ENCODE measurements around the gene MFSD12.

Gene MFSD12

GRCh38 chr19:3516675-3517207 lies 40.6 kb downstream of the MFSD12 start:
- H3K27ac ChIP-seq (replicated peaks) = no peak overlapping the region
- no peak overlapping the region for H3K4me3 ChIP-seq (replicated peaks; ENCODE audit: insufficient read depth, low read length)
- H3K27me3 ChIP-seq (ENCODE audit: insufficient read depth, poor library complexity, severe bottlenecking) = no peaks in the 10 kb centered on the region
- no peak for DNase-seq (ENCODE audit: low read depth in 1 of 2, low spot score in 1 of 2)
- TF ChIP-seq REST (IDR thresholded peaks at IDR 0.05; ENCODE audit: insufficient replicate concordance, low read depth) (no peak), SPI1 (IDR thresholded peaks at IDR 0.05; ENCODE audit: borderline replicate concordance, low read depth) (no peak), POLR2AphosphoS5 (IDR thresholded peaks at IDR 0.05; ENCODE audit: low read depth) (no peak), GABPA (IDR thresholded peaks at IDR 0.05; ENCODE audit: low read depth) (no peak)
- TF ChIP-seq, protein P1, sequence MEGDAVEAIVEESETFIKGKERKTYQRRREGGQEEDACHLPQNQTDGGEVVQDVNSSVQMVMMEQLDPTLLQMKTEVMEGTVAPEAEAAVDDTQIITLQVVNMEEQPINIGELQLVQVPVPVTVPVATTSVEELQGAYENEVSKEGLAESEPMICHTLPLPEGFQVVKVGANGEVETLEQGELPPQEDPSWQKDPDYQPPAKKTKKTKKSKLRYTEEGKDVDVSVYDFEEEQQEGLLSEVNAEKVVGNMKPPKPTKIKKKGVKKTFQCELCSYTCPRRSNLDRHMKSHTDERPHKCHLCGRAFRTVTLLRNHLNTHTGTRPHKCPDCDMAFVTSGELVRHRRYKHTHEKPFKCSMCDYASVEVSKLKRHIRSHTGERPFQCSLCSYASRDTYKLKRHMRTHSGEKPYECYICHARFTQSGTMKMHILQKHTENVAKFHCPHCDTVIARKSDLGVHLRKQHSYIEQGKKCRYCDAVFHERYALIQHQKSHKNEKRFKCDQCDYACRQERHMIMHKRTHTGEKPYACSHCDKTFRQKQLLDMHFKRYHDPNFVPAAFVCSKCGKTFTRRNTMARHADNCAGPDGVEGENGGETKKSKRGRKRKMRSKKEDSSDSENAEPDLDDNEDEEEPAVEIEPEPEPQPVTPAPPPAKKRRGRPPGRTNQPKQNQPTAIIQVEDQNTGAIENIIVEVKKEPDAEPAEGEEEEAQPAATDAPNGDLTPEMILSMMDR (IDR thresholded peaks at IDR 0.05; ENCODE audit: insufficient read depth, low read length) = no peak

GRCh38 chr19:3515891-3516422 lies 41.4 kb downstream of the MFSD12 start:
- Histone ChIP-seq H3K4me3 (replicated peaks; ENCODE audit: insufficient read depth, low read length) (no peak overlapping the region), H3K27ac (replicated peaks) (no peak overlapping the region), H3K27me3 (ENCODE audit: insufficient read depth, poor library complexity, severe bottlenecking) (no peaks in the 10 kb centered on the region)
- no peak for DNase-seq (ENCODE audit: low read depth in 1 of 2, low spot score in 1 of 2)
- TF ChIP-seq REST (IDR thresholded peaks at IDR 0.05; ENCODE audit: insufficient replicate concordance, low read depth) (no peak), SPI1 (IDR thresholded peaks at IDR 0.05; ENCODE audit: borderline replicate concordance, low read depth) (no peak), GABPA (IDR thresholded peaks at IDR 0.05; ENCODE audit: low read depth) (no peak), POLR2AphosphoS5 (IDR thresholded peaks at IDR 0.05; ENCODE audit: low read depth) (no peak)
- TF ChIP-seq, protein P1 (IDR thresholded peaks at IDR 0.05; ENCODE audit: insufficient read depth, low read length) = no peak

DNA sequence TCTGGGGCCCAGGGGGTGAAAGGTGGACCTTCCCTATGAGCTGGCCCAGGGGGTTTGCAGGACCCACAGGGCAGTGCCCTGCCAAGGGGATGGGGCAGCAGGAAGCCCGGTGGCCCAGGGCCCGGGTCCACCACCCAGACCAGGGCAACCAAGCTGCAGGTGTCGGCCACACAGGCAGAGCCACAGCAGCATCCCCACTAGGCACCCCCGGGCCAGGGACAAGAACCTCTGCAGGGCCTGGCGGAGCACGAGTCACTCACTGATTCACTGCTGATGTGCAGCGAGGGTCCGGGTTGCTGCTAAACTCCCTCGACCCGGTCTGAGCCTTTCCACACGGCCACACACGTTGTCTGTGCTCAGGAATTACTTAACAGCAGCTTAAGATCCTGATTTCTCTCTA lies 42.5 kb downstream of the MFSD12 start:
- Histone ChIP-seq H3K27me3 (ENCODE audit: insufficient read depth, poor library complexity, severe bottlenecking) (no peaks in the 10 kb centered on the region), H3K27ac (replicated peaks) (no peak overlapping the region), H3K4me3 (replicated peaks; ENCODE audit: insufficient read depth, low read length) (no peak overlapping the region)
- TF ChIP-seq, protein P1 (IDR thresholded peaks at IDR 0.05; ENCODE audit: insufficient read depth, low read length) = no peak
- TF ChIP-seq SPI1 (IDR thresholded peaks at IDR 0.05; ENCODE audit: borderline replicate concordance, low read depth) (no peak), GABPA (IDR thresholded peaks at IDR 0.05; ENCODE audit: low read depth) (no peak), POLR2AphosphoS5 (IDR thresholded peaks at IDR 0.05; ENCODE audit: low read depth) (no peak), REST (IDR thresholded peaks at IDR 0.05; ENCODE audit: insufficient replicate concordance, low read depth) (no peak)
- DNase-seq (ENCODE audit: low read depth in 1 of 2, low spot score in 1 of 2) = no peak
